Panc1 (cell line): Measurements from ENCODE around the gene KRT2. TPM values are rescaled to one million over a fixed set of nuclear protein-coding genes. Genes with fewer than 3 reads are reported as not detected.

ENCODE experiments used
- ATAC-seq: fragments of 200-7000 bp; cut with Tn5 transposase; 2 replicates; pipeline ENCODE4 v1.9.1; 2020; ENCODE audit warnings: mild to moderate bottlenecking, moderate library complexity
- BruUV-seq: library from RNA; stranded (reverse); fragments of 400-500 nt; replicated peaks from 2 replicates; lab custom pipeline; 2021; lab: Mats Ljungman, UMichigan
- CTCF ChIA-PET: fragments of 300-600 bp; sonication (Branson Sonifier 250); formaldehyde crosslinking; loops from one replicate; lab custom pipeline; 2022; ENCODE audit warnings: antibody characterized with exemption; lab: Charles Lee
- POLR2A ChIA-PET: fragments of 300-600 bp; sonication (Branson Sonifier 250); formaldehyde crosslinking; loops from one replicate; lab custom pipeline; 2022; ENCODE audit warnings: antibody characterized with exemption; lab: Charles Lee
- DNase-seq: peaks from one replicate; pipeline ENCODE4 v3.0.0-alpha.2; 2010; ENCODE audit warnings: low read depth, low spot score
- H3K27ac ChIP-seq: 2 replicates; pipeline ENCODE4 v1.5.1; 2011; ENCODE audit warnings: mild to moderate bottlenecking, low read length, inconsistent platforms
- H3K27me3 ChIP-seq: fragments of 200-500 bp; sonication (Bioruptor generic); 2 replicates; pipeline ENCODE4 v1.6.0; 2014; ENCODE audit warnings: low read length, inconsistent platforms; ENCODE audit not compliant: control insufficient read depth, insufficient read depth
- H3K36me3 ChIP-seq: fragments of 200-500 bp; sonication (Bioruptor generic); 2 replicates; pipeline ENCODE4 v1.5.1; 2014; ENCODE audit warnings: inconsistent platforms, mild to moderate bottlenecking, low read length, moderate library complexity; ENCODE audit not compliant: control insufficient read depth, insufficient read depth
- H3K4me1 ChIP-seq: 2 replicates; pipeline ENCODE4 v1.5.1; 2011; ENCODE audit warnings: inconsistent platforms, mild to moderate bottlenecking, low read length, moderate library complexity; ENCODE audit not compliant: control insufficient read depth, insufficient read depth
- H3K4me3 ChIP-seq, 2 experiments: 2 replicates each; pipeline ENCODE4 v1.5.1; 2011 to 2012; ENCODE audit warnings: low read depth in 2 of 2, low read length in 2 of 2, mild to moderate bottlenecking in 2 of 2, inconsistent platforms in 1 of 2, moderate library complexity in 1 of 2
- H3K9me3 ChIP-seq: fragments of 200-500 bp; sonication (Bioruptor generic); 2 replicates; pipeline ENCODE4 v1.5.1; 2014; ENCODE audit warnings: low read depth, mild to moderate bottlenecking, inconsistent platforms, low read length, moderate library complexity; ENCODE audit not compliant: control insufficient read depth, insufficient read depth
- POLR2AphosphoS5 ChIP-seq: IDR thresholded peaks from 2 replicates; pipeline ENCODE4 v1.6.1; 2012; ENCODE audit warnings: mild to moderate bottlenecking, low read depth, low read length, moderate library complexity
- SIN3A ChIP-seq: IDR thresholded peaks from 2 replicates; pipeline ENCODE4 v1.6.1; 2012; ENCODE audit warnings: low read depth, mild to moderate bottlenecking, low read length, moderate library complexity, borderline replicate concordance; ENCODE audit not compliant: insufficient read depth
- TCF7L2 ChIP-seq: IDR thresholded peaks from 2 replicates; pipeline ENCODE4 v1.6.1; 2011; ENCODE audit warnings: mild to moderate bottlenecking, low read depth, low read length, inconsistent platforms
- in situ Hi-C: cut with HindIII; loops from 2 replicates; pipeline ENCODE4 v1.10.0; 2016; ENCODE audit warnings: low sequenced_read_pairs, low pct_unique_long_range_greater_than_20kb
- intact Hi-C: fragments of 100-400 bp; cut with micrococcal nuclease; formaldehyde crosslinking; loops from one replicate; pipeline ENCODE4 v1.10.0; 2022; ENCODE audit not compliant: unreplicated experiment
- total RNA-seq: library from RNA; stranded (reverse); gene quantifications from one replicate; pipeline ENCODE4 v1.2.1, GENCODE V29; 2021; ENCODE audit not compliant: unreplicated experiment
- TF ChIP-seq, protein P1 (sequence below): fragments of 450-650 bp; IDR thresholded peaks from 2 replicates; pipeline ENCODE4 v1.5.1; 2017; ENCODE audit warnings: mild to moderate bottlenecking
- TF ChIP-seq, protein P2 (sequence below), 2 experiments: IDR thresholded peaks; 2 replicates each; pipeline ENCODE4 v1.6.1; 2011 to 2012; ENCODE audit warnings: low read depth in 2 of 2, control low read depth in 1 of 2, low read length in 1 of 2, mild to moderate bottlenecking in 1 of 2, moderate library complexity in 1 of 2; ENCODE audit not compliant: insufficient read depth in 1 of 2

The KRT2 gene
- total RNA-seq, 1 experiment from 2014 or later, result 0.33 TPM

- in situ Hi-C loops (no loop called here), intact Hi-C loops (no loop called here)
- POLR2A ChIA-PET, result no interaction called here
- ATAC-seq (no peak), DNase-seq (no peak)
- Histone ChIP-seq H3K9me3 (no peaks in the 10 kb centered on the region), H3K4me1 (no peaks in the 10 kb centered on the region), H3K27ac (no peak overlapping the region), H3K27me3 (peaks cover 37% of the 10 kb centered on the region), H3K36me3 (no peaks in the 10 kb centered on the region; the same call in 1 of the 2 replicates), H3K4me3 (no peak overlapping the region)
- CTCF ChIA-PET, result interaction anchor here (1.1 kb wide), 1 partner anchor 201 kb away, joined by 3 read pairs; no protein-coding TSS in a partner anchor
- BruUV-seq, result no TSS peak
- TF ChIP-seq POLR2AphosphoS5 (no peak), TCF7L2 (no peak), SIN3A (no peak)
- TF ChIP-seq, protein P1, sequence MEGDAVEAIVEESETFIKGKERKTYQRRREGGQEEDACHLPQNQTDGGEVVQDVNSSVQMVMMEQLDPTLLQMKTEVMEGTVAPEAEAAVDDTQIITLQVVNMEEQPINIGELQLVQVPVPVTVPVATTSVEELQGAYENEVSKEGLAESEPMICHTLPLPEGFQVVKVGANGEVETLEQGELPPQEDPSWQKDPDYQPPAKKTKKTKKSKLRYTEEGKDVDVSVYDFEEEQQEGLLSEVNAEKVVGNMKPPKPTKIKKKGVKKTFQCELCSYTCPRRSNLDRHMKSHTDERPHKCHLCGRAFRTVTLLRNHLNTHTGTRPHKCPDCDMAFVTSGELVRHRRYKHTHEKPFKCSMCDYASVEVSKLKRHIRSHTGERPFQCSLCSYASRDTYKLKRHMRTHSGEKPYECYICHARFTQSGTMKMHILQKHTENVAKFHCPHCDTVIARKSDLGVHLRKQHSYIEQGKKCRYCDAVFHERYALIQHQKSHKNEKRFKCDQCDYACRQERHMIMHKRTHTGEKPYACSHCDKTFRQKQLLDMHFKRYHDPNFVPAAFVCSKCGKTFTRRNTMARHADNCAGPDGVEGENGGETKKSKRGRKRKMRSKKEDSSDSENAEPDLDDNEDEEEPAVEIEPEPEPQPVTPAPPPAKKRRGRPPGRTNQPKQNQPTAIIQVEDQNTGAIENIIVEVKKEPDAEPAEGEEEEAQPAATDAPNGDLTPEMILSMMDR, result no peak
- TF ChIP-seq, protein P2, sequence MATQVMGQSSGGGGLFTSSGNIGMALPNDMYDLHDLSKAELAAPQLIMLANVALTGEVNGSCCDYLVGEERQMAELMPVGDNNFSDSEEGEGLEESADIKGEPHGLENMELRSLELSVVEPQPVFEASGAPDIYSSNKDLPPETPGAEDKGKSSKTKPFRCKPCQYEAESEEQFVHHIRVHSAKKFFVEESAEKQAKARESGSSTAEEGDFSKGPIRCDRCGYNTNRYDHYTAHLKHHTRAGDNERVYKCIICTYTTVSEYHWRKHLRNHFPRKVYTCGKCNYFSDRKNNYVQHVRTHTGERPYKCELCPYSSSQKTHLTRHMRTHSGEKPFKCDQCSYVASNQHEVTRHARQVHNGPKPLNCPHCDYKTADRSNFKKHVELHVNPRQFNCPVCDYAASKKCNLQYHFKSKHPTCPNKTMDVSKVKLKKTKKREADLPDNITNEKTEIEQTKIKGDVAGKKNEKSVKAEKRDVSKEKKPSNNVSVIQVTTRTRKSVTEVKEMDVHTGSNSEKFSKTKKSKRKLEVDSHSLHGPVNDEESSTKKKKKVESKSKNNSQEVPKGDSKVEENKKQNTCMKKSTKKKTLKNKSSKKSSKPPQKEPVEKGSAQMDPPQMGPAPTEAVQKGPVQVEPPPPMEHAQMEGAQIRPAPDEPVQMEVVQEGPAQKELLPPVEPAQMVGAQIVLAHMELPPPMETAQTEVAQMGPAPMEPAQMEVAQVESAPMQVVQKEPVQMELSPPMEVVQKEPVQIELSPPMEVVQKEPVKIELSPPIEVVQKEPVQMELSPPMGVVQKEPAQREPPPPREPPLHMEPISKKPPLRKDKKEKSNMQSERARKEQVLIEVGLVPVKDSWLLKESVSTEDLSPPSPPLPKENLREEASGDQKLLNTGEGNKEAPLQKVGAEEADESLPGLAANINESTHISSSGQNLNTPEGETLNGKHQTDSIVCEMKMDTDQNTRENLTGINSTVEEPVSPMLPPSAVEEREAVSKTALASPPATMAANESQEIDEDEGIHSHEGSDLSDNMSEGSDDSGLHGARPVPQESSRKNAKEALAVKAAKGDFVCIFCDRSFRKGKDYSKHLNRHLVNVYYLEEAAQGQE (IDR thresholded peaks at IDR 0.05; ENCODE audit: insufficient read depth in 1 of 2, low read depth in 2 of 2, low read length in 1 of 2), result no peak
Observed at GRCh38 chr12:52669426-52669825, 17.4 kb upstream of the KRT2 start.

DNA sequence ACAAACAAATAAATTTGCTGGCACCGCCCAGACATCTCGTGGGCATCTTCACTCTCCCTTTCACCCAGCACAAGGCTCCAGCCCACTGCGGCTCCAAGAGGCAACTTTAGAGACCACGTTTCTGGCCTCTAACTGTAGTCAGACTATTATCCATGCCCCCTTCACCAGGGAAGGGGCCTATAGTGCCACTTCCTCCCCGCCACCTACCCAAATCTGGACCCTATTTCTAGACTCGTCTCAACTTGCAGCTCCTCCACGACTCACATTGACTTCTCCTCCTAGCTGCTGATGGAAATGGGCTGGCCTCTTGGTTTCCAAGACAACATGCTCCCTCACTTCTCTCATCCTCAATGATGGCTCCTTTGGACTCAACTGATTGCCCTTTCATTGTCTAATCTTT, 15.9 kb upstream of the KRT2 start:
- ATAC-seq, result no peak
- POLR2A ChIA-PET, result no interaction called here
- BruUV-seq, result no TSS peak
- H3K36me3 ChIP-seq, result no peaks in the 10 kb centered on the region; the same call in 1 of the 2 replicates
- intact Hi-C loops, result no loop called here
- H3K27ac ChIP-seq, result no peak overlapping the region
- in situ Hi-C loops, result no loop called here
- CTCF ChIA-PET, result no interaction called here
- no peak overlapping the region for H3K4me3 ChIP-seq
- H3K4me1 ChIP-seq, result no peaks in the 10 kb centered on the region
- TF ChIP-seq, protein P2 (IDR thresholded peaks at IDR 0.05; ENCODE audit: insufficient read depth in 1 of 2, low read depth in 2 of 2, low read length in 1 of 2), result no peak
- TF ChIP-seq, protein P1, result no peak
- TF ChIP-seq SIN3A (no peak), TCF7L2 (no peak), POLR2AphosphoS5 (no peak)
- peaks cover 31% of the 10 kb centered on the region for H3K27me3 ChIP-seq
- no peak for DNase-seq
- H3K9me3 ChIP-seq, result no peaks in the 10 kb centered on the region
